Ascending aorta (tissue), 2 donors: ENCODE data around the gene LIPN. TPM values are rescaled to one million over a fixed set of nuclear protein-coding genes. Genes with fewer than 3 reads are reported as not detected.

Experiments
- DNase-seq, 2 donors: peaks; one replicate each; pipeline ENCODE4 v3.0.0-alpha.2; 2019; ENCODE audit warnings: low spot score in 2 of 2
- H3K27ac ChIP-seq, 2 donors: fragments of 200-600 bp; sonication (generic); one replicate each; pipeline ENCODE4 v1.5.1; 2016 to 2017; ENCODE audit warnings: mild to moderate bottlenecking in 1 of 2
- H3K27me3 ChIP-seq: fragments of 200-600 bp; sonication (generic); one replicate; pipeline ENCODE4 v1.5.1; 2017
- H3K36me3 ChIP-seq, 2 donors: fragments of 200-600 bp; sonication (generic); one replicate each; pipeline ENCODE4 v1.5.1; 2016
- H3K4me1 ChIP-seq, 2 donors: fragments of 200-600 bp; sonication (generic); one replicate each; pipeline ENCODE4 v1.5.1; 2016 to 2017; ENCODE audit warnings: mild to moderate bottlenecking in 1 of 2
- H3K4me3 ChIP-seq, 2 donors: fragments of 200-600 bp; sonication (generic); one replicate each; pipeline ENCODE4 v1.5.1; 2016 to 2017; ENCODE audit warnings: mild to moderate bottlenecking in 1 of 2
- H3K9me3 ChIP-seq, 2 donors: fragments of 200-600 bp; sonication (generic); one replicate each; pipeline ENCODE4 v1.5.1; 2016
- CTCF ChIP-seq, 3 experiments: fragments of 200-600 bp in 2 of 3; fragments of 450-650 bp in 1 of 3; sonication (generic) in 2 of 3; IDR thresholded peaks; one replicate each; pipeline ENCODE4 v1.5.1; 2016 to 2019; ENCODE audit warnings: antibody characterized with exemption in 3 of 3, mild to moderate bottlenecking in 1 of 3, moderate library complexity in 1 of 3
- intact Hi-C: fragments of 100-400 bp; cut with DNase I; formaldehyde crosslinking; loops from one replicate; pipeline ENCODE4 v1.15.1; 2023
- total RNA-seq: library from RNA; depleted of rRNA; stranded (reverse); fragments of >200 nt; gene quantifications from one replicate; pipeline ENCODE4 v1.1.0, GENCODE V29; 2016

LIPN gene
- total RNA-seq, 1 donor from 2014 or later, result not detected

GRCh38 chr10:88803641-88804040 lies 43.8 kb downstream of the LIPN start:
- Histone ChIP-seq H3K27me3 (no peaks in the 10 kb centered on the region), H3K27ac (no peak overlapping the region), H3K4me1 (no peaks in the 10 kb centered on the region), H3K9me3 (no peaks in the 10 kb centered on the region), H3K36me3 (no peaks in the 10 kb centered on the region), H3K4me3 (no peak overlapping the region)
- DNase-seq, result no peak
- no peak for TF ChIP-seq CTCF (IDR thresholded peaks at IDR 0.05)
- intact Hi-C loops, result no loop called here

- H3K4me1 ChIP-seq, result no peaks in the 10 kb centered on the region
- H3K4me3 ChIP-seq, result no peak overlapping the region
- DNase-seq, result no peak
- no peaks in the 10 kb centered on the region for H3K27me3 ChIP-seq
- no peaks in the 10 kb centered on the region for H3K9me3 ChIP-seq
- intact Hi-C loops, result no loop called here
- no peaks in the 10 kb centered on the region for H3K36me3 ChIP-seq
- TF ChIP-seq CTCF (IDR thresholded peaks at IDR 0.05), result no peak
- no peak overlapping the region for H3K27ac ChIP-seq
These were observed 44.4 kb downstream of the LIPN start for GRCh38 chr10:88804083-88804812.

- H3K4me1 ChIP-seq, result no peaks in the 10 kb centered on the region
- intact Hi-C loops, result no loop called here
These were observed 45.5 kb downstream of the LIPN start for GRCh38 chr10:88805361-88805760.

GRCh38 chr10:88805924-88806323 lies 46.1 kb downstream of the LIPN start:
- no peaks in the 10 kb centered on the region for H3K36me3 ChIP-seq
- intact Hi-C loops, result no loop called here

More at GRCh38 chr10:88805361-88805760, 45.5 kb downstream of the LIPN start:
- no peaks in the 10 kb centered on the region for H3K9me3 ChIP-seq
- no peaks in the 10 kb centered on the region for H3K36me3 ChIP-seq
- H3K4me3 ChIP-seq, result no peak overlapping the region
- H3K27me3 ChIP-seq, result no peaks in the 10 kb centered on the region
- no peak overlapping the region for H3K27ac ChIP-seq
- TF ChIP-seq CTCF (IDR thresholded peaks at IDR 0.05), result no peak
- no peak for DNase-seq

GRCh38 chr10:88809621-88810020 lies 49.8 kb downstream of the LIPN start:
- DNase-seq, result no peak
- Histone ChIP-seq H3K27me3 (no peaks in the 10 kb centered on the region), H3K9me3 (no peaks in the 10 kb centered on the region), H3K4me1 (no peaks in the 10 kb centered on the region), H3K4me3 (no peak overlapping the region), H3K27ac (no peak overlapping the region), H3K36me3 (no peaks in the 10 kb centered on the region)
- TF ChIP-seq CTCF (IDR thresholded peaks at IDR 0.05), result no peak
- intact Hi-C loops, result no loop called here

More at GRCh38 chr10:88805924-88806323, 46.1 kb downstream of the LIPN start:
- no peak overlapping the region for H3K4me3 ChIP-seq
- TF ChIP-seq CTCF (IDR thresholded peaks at IDR 0.05), result no peak
- no peak overlapping the region for H3K27ac ChIP-seq
- H3K9me3 ChIP-seq, result no peaks in the 10 kb centered on the region
- no peaks in the 10 kb centered on the region for H3K27me3 ChIP-seq
- DNase-seq, result no peak
- H3K4me1 ChIP-seq, result no peaks in the 10 kb centered on the region
